GM12892 (cell line): Measurements from ENCODE around the gene XPNPEP1.

Source experiments
- DNase-seq: peaks from one replicate; pipeline ENCODE4 v3.0.0; 2011; ENCODE audit not compliant: insufficient read length
- FAIRE-seq: peaks from 2 replicates; lab custom pipeline; 2011; peaks lifted over from hg19 to GRCh38; lab: Jason Lieb, UNC
- POLR2A ChIP-seq: IDR thresholded peaks from 2 replicates; pipeline ENCODE4 v1.6.1; 2011; ENCODE audit warnings: low read depth, low read length, control low read depth
- POLR2AphosphoS5 ChIP-seq: IDR thresholded peaks from 2 replicates; pipeline ENCODE4 v1.6.1; 2011; ENCODE audit warnings: low read depth, low read length, control low read depth
- TAF1 ChIP-seq: IDR thresholded peaks from 2 replicates; pipeline ENCODE4 v1.6.1; 2011; ENCODE audit warnings: low read depth, mild to moderate bottlenecking, control low read depth, low read length, borderline replicate concordance

XPNPEP1 gene

DNA sequence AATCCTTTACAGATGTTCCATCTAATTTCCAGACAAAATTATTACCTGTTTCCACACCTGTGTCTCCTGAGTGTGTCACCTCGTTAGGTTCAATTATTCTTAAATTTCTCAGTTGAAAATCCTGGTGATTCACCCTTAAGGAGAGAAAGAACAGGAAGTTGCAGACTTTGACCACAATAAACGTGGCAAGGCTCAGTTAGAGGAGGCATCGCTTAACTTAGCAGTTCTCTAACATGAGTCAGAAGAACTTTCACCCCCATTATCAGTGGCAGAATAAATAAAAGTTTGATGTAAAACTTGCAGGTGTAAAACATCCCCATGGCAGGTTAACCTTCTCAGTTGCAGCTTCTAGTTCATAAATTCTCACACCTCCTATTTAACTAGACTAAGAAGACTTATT lies 8.3 kb downstream of the XPNPEP1 start:
- FAIRE-seq: no peak
- no peak for DNase-seq
- TF ChIP-seq POLR2AphosphoS5 (no peak), TAF1 (no peak), POLR2A (no peak)

GRCh38 chr10:109913306-109913892 lies 9.9 kb downstream of the XPNPEP1 start:
- DNase-seq (no peak), FAIRE-seq (no peak)
- TF ChIP-seq POLR2A: no peak

DNA sequence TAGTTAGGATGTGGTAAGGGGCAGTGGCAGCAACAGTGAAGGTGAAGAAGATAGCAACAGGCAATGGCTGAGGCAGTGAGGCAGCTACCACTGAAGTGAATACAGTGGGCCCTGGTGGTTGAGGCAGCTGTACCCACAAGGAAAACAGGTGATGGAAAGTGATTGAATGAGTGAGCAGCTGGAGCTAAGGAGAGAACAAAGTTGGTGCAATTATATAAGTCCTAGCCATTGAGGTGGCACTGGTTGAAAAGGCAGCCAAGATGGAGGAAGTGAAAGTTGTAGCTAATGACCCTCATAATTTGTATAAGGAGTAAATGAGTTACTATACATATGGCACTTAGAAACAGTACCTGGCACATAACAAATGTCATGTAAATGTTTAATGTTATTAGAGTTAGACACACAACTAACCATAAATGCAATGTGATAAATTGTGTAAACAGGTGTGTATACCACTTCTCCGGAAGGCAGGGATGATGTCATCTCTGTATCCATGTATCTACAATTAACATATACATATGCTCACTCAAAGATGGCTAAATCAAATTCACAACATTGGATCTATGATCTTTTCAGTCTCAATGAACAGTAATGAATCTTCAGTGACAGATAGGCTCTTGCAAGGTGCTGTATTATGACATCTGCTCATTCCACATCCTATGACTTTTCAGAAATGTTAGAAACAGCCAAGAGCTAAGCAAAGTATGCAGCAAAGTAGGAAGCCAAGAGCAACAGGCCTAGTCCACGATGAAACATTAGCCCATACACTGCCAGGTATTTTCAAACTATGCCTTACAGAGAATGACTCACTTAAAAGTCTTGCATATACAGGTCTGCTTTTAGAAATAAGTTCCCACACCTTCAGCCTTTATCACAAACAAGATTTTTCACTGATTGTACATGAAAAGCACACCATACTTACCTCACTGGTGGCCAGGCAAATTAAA lies 10.7 kb downstream of the XPNPEP1 start:
- DNase-seq (no peak), FAIRE-seq (peak; percentile 84)
- TF ChIP-seq POLR2AphosphoS5: no peak
- no peak for TF ChIP-seq TAF1
- no peak for TF ChIP-seq POLR2A

- no peak for DNase-seq
- peak; percentile 30 for FAIRE-seq
Measured at GRCh38 chr10:109911903-109912302, 11.4 kb downstream of the XPNPEP1 start.

GRCh38 chr10:109906316-109906715 lies 17.0 kb downstream of the XPNPEP1 start:
- TF ChIP-seq POLR2A (no peak), TAF1 (no peak), POLR2AphosphoS5 (no peak)
- FAIRE-seq (no peak), DNase-seq (no peak)

More at GRCh38 chr10:109911903-109912302, 11.4 kb downstream of the XPNPEP1 start:
- no peak for TF ChIP-seq TAF1
- no peak for TF ChIP-seq POLR2A
- no peak for TF ChIP-seq POLR2AphosphoS5

- DNase-seq (no peak), FAIRE-seq (no peak)
- no peak for TF ChIP-seq POLR2A
- TF ChIP-seq TAF1: no peak
- TF ChIP-seq POLR2AphosphoS5: no peak
Measured at GRCh38 chr10:109904397-109904796, 18.9 kb downstream of the XPNPEP1 start.

DNA sequence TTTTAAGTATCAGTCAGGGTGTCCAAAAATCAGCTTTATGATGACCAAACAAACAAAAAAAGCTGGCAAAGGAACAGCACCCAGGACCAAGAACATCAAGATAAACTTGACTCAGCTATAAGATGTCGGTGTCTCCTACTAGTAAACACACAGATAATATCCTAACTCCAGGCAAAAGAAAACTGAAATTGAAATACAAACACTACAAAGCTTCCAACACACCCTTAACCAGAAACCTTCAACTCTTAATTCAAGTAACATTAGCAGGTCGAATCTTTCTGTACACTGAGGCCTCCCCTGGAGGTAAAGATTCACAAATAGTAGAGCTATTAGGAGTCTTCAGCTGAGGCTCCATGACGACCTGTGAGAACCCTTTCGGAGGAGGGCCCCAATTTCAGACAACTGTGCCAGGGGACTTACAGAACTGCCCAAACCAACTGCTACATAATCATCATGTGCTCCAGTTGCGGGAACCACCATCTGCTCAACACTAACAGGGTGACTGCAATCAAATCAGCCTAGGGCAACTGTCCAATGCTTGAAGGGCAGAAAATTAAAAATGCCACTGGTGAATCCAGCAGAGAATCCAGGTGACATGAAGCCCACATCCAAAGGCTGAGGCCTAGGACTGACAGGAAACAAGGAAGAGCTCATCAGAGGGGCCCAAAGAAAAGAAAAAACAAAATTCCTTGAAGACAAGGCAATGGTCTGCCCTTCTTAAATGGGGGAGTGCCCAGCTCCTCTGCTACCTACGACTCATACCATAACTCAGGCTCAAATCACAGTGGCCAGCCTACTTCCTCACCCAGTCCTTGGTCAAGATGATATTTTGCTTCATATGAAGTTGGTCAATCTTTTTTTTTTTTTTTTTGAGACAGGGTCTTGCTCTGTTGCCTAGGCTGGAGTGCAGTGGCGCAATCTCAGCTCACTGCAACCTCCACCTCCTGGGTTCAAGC lies 20.0 kb downstream of the XPNPEP1 start:
- DNase-seq (no peak), FAIRE-seq (no peak)
- no peak for TF ChIP-seq POLR2AphosphoS5
- no peak for TF ChIP-seq POLR2A
- TF ChIP-seq TAF1: no peak

GRCh38 chr10:109899356-109900331 lies 23.7 kb downstream of the XPNPEP1 start:
- TF ChIP-seq POLR2A (no peak), POLR2AphosphoS5 (no peak), TAF1 (no peak)
- DNase-seq (no peak), FAIRE-seq (no peak)

GRCh38 chr10:109898666-109899355 lies 24.5 kb downstream of the XPNPEP1 start:
- no peak for FAIRE-seq
- TF ChIP-seq POLR2A: no peak
- no peak for TF ChIP-seq POLR2AphosphoS5
- no peak for TF ChIP-seq TAF1
- no peak for DNase-seq
